GM12878 (cell line): ENCODE data around the gene CDKN1C. TPM values are rescaled to one million over a fixed set of nuclear protein-coding genes. Genes with fewer than 3 reads are reported as not detected.

Experiments
- ATAC-seq: fragments of 200-7000 bp; cut with Tn5 transposase; 3 replicates; pipeline ENCODE4 v1.9.1; 2020; ENCODE audit warnings: mild to moderate bottlenecking, moderate library complexity
- BruUV-seq: library from RNA; stranded (reverse); fragments of 400-500 nt; replicated peaks from 2 replicates; lab custom pipeline; 2021; lab: Mats Ljungman, UMichigan
- CTCF ChIA-PET: fragments of 300-600 bp; sonication (Branson Sonifier 250); formaldehyde crosslinking; extraction: SDS; loops from one replicate; lab custom pipeline; 2021; ENCODE audit warnings: inconsistent platforms; lab: Yijun Ruan, JAX
- POLR2A ChIA-PET: fragments of 350-600 bp; formaldehyde crosslinking; extraction: SDS; loops from one replicate; lab custom pipeline; 2021; ENCODE audit warnings: inconsistent platforms; lab: Charles Lee
- RAD21 ChIA-PET: fragments of 300-600 bp; sonication (Branson Sonifier 250); formaldehyde crosslinking; loops from one replicate; lab custom pipeline; 2023; ENCODE audit warnings: antibody characterized with exemption; ENCODE audit not compliant: unreplicated experiment; lab: Charles Lee
- SMC1A ChIA-PET: fragments of 300-600 bp; sonication (Branson Sonifier 250); formaldehyde crosslinking; loops from one replicate; lab custom pipeline; 2023; ENCODE audit not compliant: unreplicated experiment, uncharacterized antibody; lab: Charles Lee
- DNase-seq: peaks from one replicate; pipeline ENCODE4 v3.0.0-alpha.2; 2011; ENCODE audit warnings: low read depth, low spot score
- FAIRE-seq: peaks from 3 replicates; lab custom pipeline; 2011; peaks lifted over from hg19 to GRCh38; lab: Jason Lieb, UNC
- H2AFZ ChIP-seq: 2 replicates; pipeline ENCODE4 v1.6.0; 2011; ENCODE audit warnings: low read depth, low read length, control low read depth; ENCODE audit not compliant: control insufficient read depth
- H3K27ac ChIP-seq: 2 replicates; pipeline ENCODE4 v1.5.1; 2011; ENCODE audit warnings: control low read depth; ENCODE audit not compliant: control insufficient read depth, insufficient read depth
- H3K27me3 ChIP-seq, 2 experiments: replicated peaks in 1 of 2; 2 replicates each; pipeline versions ENCODE4 v1.6.0 to v1.6.1; 2011; ENCODE audit warnings: low read length in 1 of 2; ENCODE audit not compliant: control insufficient read depth in 2 of 2, insufficient read depth in 2 of 2
- H3K36me3 ChIP-seq, 2 experiments: 2 replicates each; pipeline ENCODE4 v1.5.1; 2011; ENCODE audit warnings: low read length in 1 of 2; ENCODE audit not compliant: control insufficient read depth in 2 of 2, insufficient read depth in 2 of 2
- H3K4me1 ChIP-seq: 2 replicates; pipeline ENCODE4 v1.6.1; 2011; ENCODE audit warnings: mild to moderate bottlenecking, low read length, moderate library complexity, mixed read lengths; ENCODE audit not compliant: control insufficient read depth, insufficient read depth
- H3K4me2 ChIP-seq: 2 replicates; pipeline ENCODE4 v1.6.0; 2011; ENCODE audit warnings: control low read depth; ENCODE audit not compliant: control insufficient read depth, insufficient read depth
- H3K4me3 ChIP-seq: fragments of 200-600 bp; sonication (generic); 2 replicates; pipeline ENCODE4 v1.5.1; 2016
- H3K79me2 ChIP-seq: 2 replicates; pipeline ENCODE4 v1.6.0; 2011; ENCODE audit warnings: low read length; ENCODE audit not compliant: control insufficient read depth, insufficient read depth
- H3K9ac ChIP-seq: 2 replicates; pipeline ENCODE4 v1.8.0; 2011; ENCODE audit warnings: low read length, control low read depth, mixed read lengths; ENCODE audit not compliant: control insufficient read depth, insufficient read depth
- H3K9me3 ChIP-seq: replicated peaks from 3 replicates; pipeline ENCODE4 v1.5.1; 2011; ENCODE audit warnings: mild to moderate bottlenecking, low read length; ENCODE audit not compliant: control insufficient read depth, insufficient read depth
- H4K20me1 ChIP-seq: 2 replicates; pipeline ENCODE4 v1.6.0; 2011; ENCODE audit not compliant: control insufficient read depth, insufficient read depth
- BACH1 ChIP-seq: fragments of 450-650 bp; IDR thresholded peaks from 2 replicates; pipeline ENCODE4 v1.6.1; 2017; ENCODE audit warnings: mild to moderate bottlenecking, borderline replicate concordance
- BRCA1 ChIP-seq: IDR thresholded peaks from 2 replicates; pipeline ENCODE4 v1.6.1; 2011; ENCODE audit warnings: low read depth, low read length, improper control_type of control experiment
- CUX1 ChIP-seq: IDR thresholded peaks from 2 replicates; pipeline ENCODE4 v1.6.1; 2012; ENCODE audit warnings: improper control_type of control experiment, low read depth, low read length; ENCODE audit not compliant: insufficient replicate concordance
- EED ChIP-seq: sonication (generic); IDR thresholded peaks from 2 replicates; pipeline ENCODE4 v1.6.1; 2016; ENCODE audit warnings: antibody characterized with exemption, low read depth
- GABPA ChIP-seq: IDR thresholded peaks from 2 replicates; pipeline ENCODE4 v1.6.1; 2014; ENCODE audit warnings: antibody characterized with exemption, low read depth, mild to moderate bottlenecking, inconsistent platforms
- IRF4 ChIP-seq: IDR thresholded peaks from 2 replicates; pipeline ENCODE4 v1.6.1; 2011; ENCODE audit warnings: low read depth, low read length
- IRF5 ChIP-seq: fragments of 450-650 bp; IDR thresholded peaks from 2 replicates; pipeline ENCODE4 v1.6.1; 2017; ENCODE audit warnings: borderline replicate concordance
- RB1 ChIP-seq: fragments of 450-650 bp; formaldehyde crosslinking; IDR thresholded peaks from 2 replicates; pipeline ENCODE4 v1.6.1; 2017; ENCODE audit warnings: mild to moderate bottlenecking, borderline replicate concordance
- SKIL ChIP-seq: fragments of 450-650 bp; IDR thresholded peaks from 2 replicates; pipeline ENCODE4 v1.6.1; 2017; ENCODE audit warnings: mild to moderate bottlenecking, low read depth, inconsistent platforms; ENCODE audit not compliant: poor library complexity, severe bottlenecking
- SMAD5 ChIP-seq: IDR thresholded peaks from 2 replicates; pipeline ENCODE4 v1.6.1; 2016; ENCODE audit warnings: antibody characterized with exemption, low read depth
- SMC3 ChIP-seq: IDR thresholded peaks from 2 replicates; pipeline ENCODE4 v1.6.1; 2011; ENCODE audit warnings: low read length, improper control_type of control experiment, borderline replicate concordance
- ZNF274 ChIP-seq: IDR thresholded peaks from one replicate; pipeline ENCODE4 v1.8.0; 2011; ENCODE audit not compliant: insufficient read length, insufficient read depth
- WGBS: methylation state at CpG from one replicate; pipeline ENCODE4 v1.1.6; 2016; ENCODE audit warnings: low lambda C conversion rate; ENCODE audit not compliant: insufficient replicate concordance, insufficient coverage; ENCODE audit errors: missing lambda C conversion rate; 5-methylcytosine and 5-hydroxymethylcytosine counted together
- in situ Hi-C: fragments of 300-500 bp; cut with MboI; formaldehyde crosslinking; loops from 9 replicates; pipeline ENCODE4 v1.14.3; 2018; ENCODE audit warnings: mixed read lengths
- intact Hi-C: fragments of 100-400 bp; cut with micrococcal nuclease; formaldehyde crosslinking; loops from one replicate; pipeline ENCODE4 v1.14.2; 2022; ENCODE audit not compliant: unreplicated experiment
- polyA plus RNA-seq, 11 experiments: library from polyadenylated mRNA; depleted of rRNA in 4 of 11; unstranded in 6 of 11; stranded (reverse) in 5 of 11; fragments of >200 nt; fragmentation: Nextera tagmentation in 4 of 11; fragmentation: Illumina TruSeq in 1 of 11; extraction: Ambion mirVana in 4 of 11; extraction: Trizol in 1 of 11; gene quantifications; 1 replicate in 1 of 11; 2 replicates in 10 of 11; pipeline versions ENCODE4 v1.2.1 to v1.2.3, GENCODE V29; 2011 to 2016; ENCODE audit warnings: inconsistent platforms in 2 of 11, missing spikeins in 2 of 11, low read depth in 1 of 11
- total RNA-seq, 4 experiments: library from RNA; depleted of rRNA in 3 of 4; stranded (reverse); fragments of >200 nt in 3 of 4; fragmentation: Illumina TruSeq in 1 of 4; extraction: Trizol in 1 of 4; gene quantifications; 2 replicates each; pipeline versions ENCODE4 v1.2.1 to v1.2.3, GENCODE V29; 2013 to 2021
- TF ChIP-seq, protein P1 (sequence below): IDR thresholded peaks from 2 replicates; pipeline ENCODE4 v1.6.1; 2012; ENCODE audit warnings: low read depth, low read length, improper control_type of control experiment

CDKN1C gene
- total and polyA plus RNA-seq, 10 of the 15 experiments (the other 5 are each of a cell fraction or from before 2014, with no cell fraction given), result 0.05 to 0.21 (median 0.14) TPM; not detected in 7

GRCh38 chr11:2927121-2927800, 41.7 kb upstream of the CDKN1C start (continued):
- TF ChIP-seq IRF5 (no peak), RB1 (no peak), IRF4 (no peak)
- TF ChIP-seq, all 136 proteins: peak for 0

GRCh38 chr11:2926611-2927051, 41.1 kb upstream of the CDKN1C start:
- Histone ChIP-seq H3K27ac (no peak overlapping the region), H3K4me3 (no peak overlapping the region), H3K9me3 (no peaks in the 10 kb centered on the region), H3K4me2 (no peak overlapping the region), H3K9ac (no peak overlapping the region), H4K20me1 (no peaks in the 10 kb centered on the region), H3K79me2 (no peaks in the 10 kb centered on the region), H3K27me3 (peaks cover 3 to 15% of the 10 kb centered on the region in 2 experiments), H3K4me1 (peaks cover 13% of the 10 kb centered on the region), H3K36me3 (no peaks in the 10 kb centered on the region), H2AFZ (no peak overlapping the region)
- no TSS peak for BruUV-seq
- ChIA-PET CTCF (no interaction called here), SMC1A (no interaction called here), POLR2A (no interaction called here), RAD21 (no interaction called here)
- ATAC-seq (no peak), DNase-seq (no peak), FAIRE-seq (no peak)
- intact Hi-C loops (no loop called here), in situ Hi-C loops (no loop called here)
- WGBS, result 51% methylated on average over 10 of the region's 11 CpGs
- no peak for TF ChIP-seq EED
- no peak for TF ChIP-seq SMAD5
- TF ChIP-seq SKIL, result no peak
- TF ChIP-seq GABPA, result no peak
- TF ChIP-seq ZNF274, result no peak
- TF ChIP-seq BACH1, result no peak
- TF ChIP-seq, protein P1, sequence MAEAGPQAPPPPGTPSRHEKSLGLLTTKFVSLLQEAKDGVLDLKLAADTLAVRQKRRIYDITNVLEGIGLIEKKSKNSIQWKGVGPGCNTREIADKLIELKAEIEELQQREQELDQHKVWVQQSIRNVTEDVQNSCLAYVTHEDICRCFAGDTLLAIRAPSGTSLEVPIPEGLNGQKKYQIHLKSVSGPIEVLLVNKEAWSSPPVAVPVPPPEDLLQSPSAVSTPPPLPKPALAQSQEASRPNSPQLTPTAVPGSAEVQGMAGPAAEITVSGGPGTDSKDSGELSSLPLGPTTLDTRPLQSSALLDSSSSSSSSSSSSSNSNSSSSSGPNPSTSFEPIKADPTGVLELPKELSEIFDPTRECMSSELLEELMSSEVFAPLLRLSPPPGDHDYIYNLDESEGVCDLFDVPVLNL, result no peak
- TF ChIP-seq BRCA1, result no peak
- no peak for TF ChIP-seq CUX1
- TF ChIP-seq SMC3, result no peak
